Nephron progenitor cell (in vitro differentiated cells): ENCODE measurements around the gene KRTAP5-5.
A peak's percentile ranks its signal among the peaks of the same experiment; 100 is the strongest.

Experiments used
- DNase-seq: peaks from one replicate; pipeline ENCODE4 v3.0.0; 2021
- H3K27ac Mint-ChIP-seq: 2 replicates; pipeline ENCODE4 v1.8.0; 2021; ENCODE audit warnings: mild to moderate bottlenecking, moderate library complexity, mixed read lengths
- H3K27me3 Mint-ChIP-seq: 2 replicates; pipeline ENCODE4 v1.8.0; 2021; ENCODE audit warnings: mild to moderate bottlenecking, low read depth, mixed read lengths; ENCODE audit not compliant: poor library complexity
- H3K36me3 Mint-ChIP-seq: 2 replicates; pipeline ENCODE4 v1.8.0; 2021; ENCODE audit warnings: low read depth, mixed read lengths
- H3K4me1 Mint-ChIP-seq: 2 replicates; pipeline ENCODE4 v1.8.0; 2021; ENCODE audit warnings: mixed read lengths
- H3K4me3 Mint-ChIP-seq: 2 replicates; pipeline ENCODE4 v1.8.0; 2021; ENCODE audit warnings: mild to moderate bottlenecking, moderate library complexity, mixed read lengths
- H3K9me3 Mint-ChIP-seq: 2 replicates; pipeline ENCODE4 v1.8.0; 2021; ENCODE audit warnings: mild to moderate bottlenecking, moderate library complexity, mixed read lengths
- CTCF ChIP-seq: fragments of 200-600 bp; sonication (generic); IDR thresholded peaks from 2 replicates; pipeline ENCODE4 v1.5.0; 2021; ENCODE audit warnings: antibody characterized with exemption

Gene KRTAP5-5

DNA sequence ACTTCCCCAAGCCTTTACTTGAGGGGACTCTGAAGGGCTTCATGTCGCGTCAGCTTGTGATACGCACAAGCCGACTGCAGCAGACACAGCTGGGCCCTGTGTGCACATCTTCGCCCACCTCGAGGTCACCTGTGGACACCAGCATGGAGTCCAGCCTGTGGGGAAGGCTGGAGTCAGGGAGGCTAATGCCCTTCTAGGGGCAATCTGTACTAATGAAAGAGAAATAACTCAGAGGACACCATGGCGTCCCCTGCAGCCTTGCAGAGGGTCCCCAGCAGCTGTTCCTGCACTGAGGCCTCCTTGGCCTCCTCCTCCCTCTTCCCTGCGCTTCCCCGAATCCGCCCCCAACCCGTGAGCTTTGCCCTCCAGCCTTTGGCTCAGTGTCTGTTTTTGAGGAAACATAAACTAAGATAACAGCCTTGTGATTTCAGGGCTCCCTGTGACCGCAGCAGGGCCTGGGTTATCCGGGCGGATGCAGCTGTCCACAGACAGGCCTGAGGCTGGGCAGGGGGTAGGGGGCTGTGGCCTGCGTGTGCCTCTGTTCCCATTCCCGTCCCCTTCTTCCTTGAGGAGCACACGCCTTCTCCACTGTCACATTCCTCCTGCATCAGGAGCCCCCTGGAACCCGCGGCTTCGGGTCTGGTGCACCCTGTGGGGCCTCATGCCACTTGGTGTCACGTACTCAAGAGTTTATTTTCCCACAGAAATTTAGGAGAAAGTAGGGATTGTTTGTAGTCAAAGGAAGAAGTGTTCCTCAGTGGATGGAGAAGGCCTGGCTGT, 25.0 kb downstream of the KRTAP5-5 start:
- H3K4me1 Mint-ChIP-seq = peaks cover 23% of the 10 kb centered on the region
- H3K9me3 Mint-ChIP-seq = no peaks in the 10 kb centered on the region
- H3K27ac Mint-ChIP-seq = no peak overlapping the region
- TF ChIP-seq CTCF = no peak
- H3K36me3 Mint-ChIP-seq = no peaks in the 10 kb centered on the region
- no peak overlapping the region for H3K4me3 Mint-ChIP-seq
- H3K27me3 Mint-ChIP-seq = peaks cover 20% of the 10 kb centered on the region
- DNase-seq = no peak

DNA sequence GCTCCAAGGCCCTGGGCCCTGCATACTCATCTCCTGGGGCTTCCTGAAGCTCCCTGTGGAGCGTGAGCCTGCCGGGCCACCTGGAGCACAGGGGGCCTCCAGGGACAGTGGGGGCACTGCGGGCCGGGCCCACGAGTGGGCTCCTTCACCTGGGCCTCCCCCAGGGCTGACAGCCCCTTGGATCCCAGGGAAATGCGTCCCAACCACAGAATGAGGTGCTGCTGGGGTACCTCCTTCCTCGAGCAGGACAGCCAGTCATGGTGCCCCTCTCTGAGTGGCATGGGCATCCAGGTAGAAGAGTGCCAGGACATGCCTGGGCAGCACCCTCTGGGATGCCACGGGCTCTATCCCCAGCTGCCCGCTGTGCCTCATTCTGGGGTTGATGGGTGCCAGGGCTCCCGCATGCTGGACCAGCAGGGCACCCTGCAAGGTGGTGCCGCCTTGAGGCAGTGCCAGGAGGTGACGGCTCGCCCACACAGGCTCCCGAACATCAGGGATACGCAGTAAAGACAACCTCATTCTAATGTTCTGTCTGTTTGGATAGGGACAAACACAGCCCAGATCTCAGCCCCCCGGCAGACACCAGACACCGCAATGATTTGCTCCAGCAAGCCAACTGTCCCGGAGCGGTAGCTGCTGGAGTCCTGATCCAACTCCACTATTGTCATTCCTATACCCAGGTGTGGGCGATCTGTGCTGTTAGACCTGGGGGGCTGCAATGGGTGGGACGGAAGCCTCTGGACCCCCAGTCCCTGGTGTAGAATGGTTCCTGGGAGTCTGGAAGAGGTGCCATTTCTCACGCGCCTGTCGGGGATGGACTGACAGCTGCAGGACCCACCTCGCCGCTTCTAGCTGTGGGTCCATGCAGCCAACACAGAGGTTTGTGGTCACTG, 25.8 kb downstream of the KRTAP5-5 start:
- H3K27ac Mint-ChIP-seq = no peak overlapping the region
- peaks cover 31% of the 10 kb centered on the region for H3K4me1 Mint-ChIP-seq
- no peak overlapping the region for H3K4me3 Mint-ChIP-seq
- no peaks in the 10 kb centered on the region for H3K36me3 Mint-ChIP-seq
- TF ChIP-seq CTCF = no peak
- H3K27me3 Mint-ChIP-seq = peaks cover 21% of the 10 kb centered on the region
- DNase-seq = no peak
- no peaks in the 10 kb centered on the region for H3K9me3 Mint-ChIP-seq

GRCh38 chr11:1656061-1656441, 26.5 kb downstream of the KRTAP5-5 start:
- TF ChIP-seq CTCF = no peak
- no peak overlapping the region for H3K27ac Mint-ChIP-seq
- H3K9me3 Mint-ChIP-seq = no peaks in the 10 kb centered on the region
- H3K4me3 Mint-ChIP-seq = no peak overlapping the region
- no peaks in the 10 kb centered on the region for H3K36me3 Mint-ChIP-seq
- DNase-seq = no peak
- peaks cover 32% of the 10 kb centered on the region for H3K4me1 Mint-ChIP-seq
- peaks cover 18% of the 10 kb centered on the region for H3K27me3 Mint-ChIP-seq

- H3K27me3 Mint-ChIP-seq = peaks cover 16% of the 10 kb centered on the region
- no peak for TF ChIP-seq CTCF
- no peak for DNase-seq
- no peak overlapping the region for H3K4me3 Mint-ChIP-seq
- peaks cover 32% of the 10 kb centered on the region for H3K4me1 Mint-ChIP-seq
- H3K9me3 Mint-ChIP-seq = no peaks in the 10 kb centered on the region
- no peaks in the 10 kb centered on the region for H3K36me3 Mint-ChIP-seq
- no peak overlapping the region for H3K27ac Mint-ChIP-seq
These were observed 27.1 kb downstream of the KRTAP5-5 start for GRCh38 chr11:1656670-1657069.

- no peak for DNase-seq
- peaks cover 22% of the 10 kb centered on the region for H3K27me3 Mint-ChIP-seq
- no peak overlapping the region for H3K4me3 Mint-ChIP-seq
- TF ChIP-seq CTCF = no peak
- peaks cover 21% of the 10 kb centered on the region for H3K4me1 Mint-ChIP-seq
- H3K27ac Mint-ChIP-seq = peak overlapping the region; percentile 19
- no peaks in the 10 kb centered on the region for H3K9me3 Mint-ChIP-seq
- no peaks in the 10 kb centered on the region for H3K36me3 Mint-ChIP-seq
These were observed 29.9 kb downstream of the KRTAP5-5 start for GRCh38 chr11:1659506-1659905.
